GM19395 (cell line): Measurements from ENCODE around the gene LPIN1.

Experiments
- ATAC-seq: cut with Tn5 transposase; IDR thresholded peaks from one replicate; pipeline ENCODE4 v1.9.1; 2021; ENCODE audit warnings: mild to moderate bottlenecking, moderate library complexity; ENCODE audit not compliant: unreplicated experiment

LPIN1 gene

GRCh38 chr2:11746376-11746806 is at the start of gene LPIN1:
LPIN1 (plus strand) TSS chr2:11746632; CDS start chr2:11765542, 18,910 bp downstream.
- peak; percentile 46 for ATAC-seq

- no peak for ATAC-seq
These were observed 49.7 kb upstream of the LPIN1 start for GRCh38 chr2:11696736-11697102.

GRCh38 chr2:11697103-11697871 is 49.1 kb upstream of the LPIN1 start:
- no peak for ATAC-seq

- no peak for ATAC-seq
These were observed 48.2 kb upstream of the LPIN1 start for GRCh38 chr2:11698009-11698922.

- ATAC-seq, result no peak
These were observed 46.5 kb upstream of the LPIN1 start for GRCh38 chr2:11699686-11700670.

GRCh38 chr2:11701206-11701605 is 45.2 kb upstream of the LPIN1 start:
- no peak for ATAC-seq

GRCh38 chr2:11701751-11702301 is 44.6 kb upstream of the LPIN1 start:
- no peak for ATAC-seq

GRCh38 chr2:11702946-11703345 is 43.5 kb upstream of the LPIN1 start:
- no peak for ATAC-seq

- ATAC-seq, result no peak
These were observed 42.7 kb upstream of the LPIN1 start for GRCh38 chr2:11703700-11704099.

- no peak for ATAC-seq
These were observed 41.4 kb upstream of the LPIN1 start for GRCh38 chr2:11705063-11705462.

GRCh38 chr2:11705711-11706110 is 40.7 kb upstream of the LPIN1 start:
- ATAC-seq, result no peak

GRCh38 chr2:11708106-11708505 is 38.3 kb upstream of the LPIN1 start:
- ATAC-seq, result no peak

- no peak for ATAC-seq
These were observed 37.1 kb upstream of the LPIN1 start for GRCh38 chr2:11709293-11709692.

- no peak for ATAC-seq
These were observed 36.2 kb upstream of the LPIN1 start for GRCh38 chr2:11710210-11710609.

GRCh38 chr2:11710632-11711353 is 35.6 kb upstream of the LPIN1 start:
- no peak for ATAC-seq

- ATAC-seq, result no peak
These were observed 35.1 kb upstream of the LPIN1 start for GRCh38 chr2:11711354-11711716.

GRCh38 chr2:11711751-11712150 is 34.7 kb upstream of the LPIN1 start:
- ATAC-seq, result no peak

- no peak for ATAC-seq
These were observed 33.6 kb upstream of the LPIN1 start for GRCh38 chr2:11712866-11713265.

- ATAC-seq, result no peak
These were observed 32.6 kb upstream of the LPIN1 start for GRCh38 chr2:11713815-11714214.
